ENCODE data around the gene PAPPA.

DNA sequence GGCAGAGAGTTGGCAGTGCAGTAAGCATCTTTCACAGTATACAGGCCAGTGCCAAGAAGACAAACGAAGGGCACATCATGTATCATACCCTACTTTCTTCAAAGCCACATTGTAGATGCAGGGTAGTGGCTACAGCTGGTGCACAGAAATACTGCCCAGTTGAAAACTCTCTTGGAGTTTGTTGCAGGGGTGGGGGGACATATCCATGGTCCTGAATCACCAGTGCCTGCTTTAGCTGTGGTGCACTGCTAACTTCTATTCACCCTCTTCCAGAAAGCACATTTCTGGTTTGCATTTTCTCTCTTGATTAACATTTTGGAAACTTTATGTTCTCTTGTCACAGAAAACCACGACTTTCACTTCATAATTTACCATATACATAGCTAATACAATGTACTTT, 196.6 kb downstream of the PAPPA start:
- no peak for TF ChIP-seq CTCF (conservative IDR thresholded peaks at IDR 0.05)
- TF ChIP-seq ZFX (IDR thresholded peaks at IDR 0.05) = no peak
